Raji (cell line): ENCODE data around the gene CNRIP1.

ENCODE experiments used
- POLR2A ChIP-seq: IDR thresholded peaks from 2 replicates; pipeline ENCODE4 v1.6.1; 2011; ENCODE audit warnings: low read depth, low read length, control low read depth; ENCODE audit not compliant: insufficient read depth

CNRIP1 gene

DNA sequence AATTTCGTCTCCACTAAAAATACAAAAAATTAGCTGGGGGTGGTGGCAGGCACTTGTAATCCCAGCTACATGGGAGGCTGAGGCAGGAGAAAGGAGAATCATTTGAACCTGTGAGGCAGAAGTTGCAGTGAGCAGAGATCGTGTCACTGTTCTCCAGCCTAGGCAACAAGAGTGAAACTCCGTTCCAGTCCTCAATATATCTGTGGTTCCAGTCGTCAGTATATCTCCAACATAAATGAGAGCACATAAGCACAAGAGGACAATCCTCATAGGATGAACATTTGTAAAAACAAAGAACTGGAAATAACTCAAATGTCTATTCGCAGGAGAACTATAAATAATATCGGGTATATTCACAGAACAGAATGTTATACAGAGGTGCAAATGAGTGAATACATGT, 32.2 kb upstream of the CNRIP1 start:
- TF ChIP-seq POLR2A, result no peak

DNA sequence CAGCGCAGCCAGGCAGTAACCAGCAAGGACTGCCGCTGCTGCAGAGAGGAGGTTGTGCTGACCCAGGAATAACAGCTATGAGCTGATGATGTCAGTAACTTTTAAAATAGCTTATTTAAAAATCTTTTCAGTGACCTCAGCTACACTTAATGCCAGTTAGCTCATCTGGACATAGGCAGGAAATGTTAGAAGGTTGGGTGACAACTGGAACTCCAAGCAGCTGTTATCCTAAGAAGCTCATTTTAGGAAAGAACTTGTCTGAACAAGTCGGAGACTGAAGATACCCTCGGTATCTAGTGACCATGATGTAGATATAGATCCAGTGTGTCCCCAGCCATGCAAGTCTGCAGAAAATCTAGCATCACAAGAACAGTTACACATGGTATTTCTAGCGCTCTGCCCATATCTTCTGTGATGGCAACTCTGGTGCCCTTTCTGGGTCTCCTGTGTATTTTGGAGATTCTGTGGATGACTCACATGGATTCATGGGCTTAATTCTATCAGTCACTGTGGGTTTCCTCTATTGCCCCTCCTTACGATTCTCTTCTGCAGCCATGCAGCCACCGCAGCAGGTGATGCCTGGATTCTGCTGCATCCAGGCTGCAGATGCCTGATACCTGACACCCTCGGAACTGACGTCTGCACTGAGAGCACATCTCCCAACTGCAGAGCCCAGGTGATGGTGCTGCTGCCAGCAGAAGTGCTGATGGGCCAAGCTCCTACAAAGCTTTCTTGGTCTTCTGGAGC, 25.6 kb upstream of the CNRIP1 start:
- no peak for TF ChIP-seq POLR2A

DNA sequence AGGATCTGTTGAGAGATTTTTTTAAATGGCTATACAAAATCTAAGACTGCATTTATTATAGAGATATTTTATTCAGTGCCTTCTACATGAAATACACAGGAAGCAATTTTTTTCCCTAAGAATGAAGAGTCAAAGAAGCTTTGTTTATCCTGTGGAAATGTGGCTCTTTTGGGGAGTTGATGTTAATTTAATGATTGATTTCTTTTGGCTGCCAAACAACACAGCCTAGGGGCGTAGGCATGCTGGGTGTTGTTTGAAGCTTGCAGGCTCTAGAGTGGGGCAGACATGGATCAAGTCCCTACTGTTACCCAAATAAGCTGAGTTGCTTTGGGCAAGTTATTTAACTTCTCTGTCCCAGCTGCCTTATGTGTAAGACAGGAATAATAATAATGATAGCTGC, 24.3 kb upstream of the CNRIP1 start:
- TF ChIP-seq POLR2A, result no peak

DNA sequence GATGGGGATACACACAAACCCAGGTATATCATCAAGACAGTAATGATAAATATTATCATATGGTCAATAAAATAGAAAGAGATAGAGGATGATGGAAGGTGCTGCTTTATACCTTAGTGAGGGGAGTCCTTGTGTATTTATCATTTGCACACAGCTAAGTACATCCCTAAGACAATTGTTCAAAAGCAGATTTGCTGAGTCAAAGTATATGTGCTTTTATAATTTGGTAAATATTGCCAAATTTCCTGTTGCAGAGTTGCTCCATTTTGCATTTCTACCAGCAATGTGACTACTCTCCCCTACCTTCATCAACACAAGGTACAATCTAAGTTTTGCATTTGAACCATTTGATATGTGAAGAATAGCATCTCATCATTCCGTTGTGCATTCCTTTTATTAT, 22.7 kb upstream of the CNRIP1 start:
- TF ChIP-seq POLR2A, result no peak

DNA sequence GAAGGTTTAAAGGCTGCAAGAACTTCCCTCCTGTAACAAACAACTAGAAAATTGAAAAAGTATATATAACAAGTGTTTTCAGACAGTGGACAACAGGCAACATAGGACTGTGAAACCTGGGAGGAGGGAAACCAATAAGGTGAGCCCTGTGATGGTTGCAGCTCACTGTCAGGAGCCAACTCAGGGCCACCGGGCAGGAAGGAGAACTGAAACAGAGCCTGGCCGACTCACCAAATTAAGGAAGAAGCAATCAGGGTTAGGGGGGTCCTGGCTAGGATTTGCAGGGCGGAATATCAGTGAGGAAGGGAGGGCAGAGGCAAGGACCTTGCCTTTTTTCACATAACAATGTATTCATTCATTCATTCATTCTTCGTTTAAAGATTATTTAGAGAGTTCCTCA, 21.8 kb upstream of the CNRIP1 start:
- TF ChIP-seq POLR2A, result no peak

DNA sequence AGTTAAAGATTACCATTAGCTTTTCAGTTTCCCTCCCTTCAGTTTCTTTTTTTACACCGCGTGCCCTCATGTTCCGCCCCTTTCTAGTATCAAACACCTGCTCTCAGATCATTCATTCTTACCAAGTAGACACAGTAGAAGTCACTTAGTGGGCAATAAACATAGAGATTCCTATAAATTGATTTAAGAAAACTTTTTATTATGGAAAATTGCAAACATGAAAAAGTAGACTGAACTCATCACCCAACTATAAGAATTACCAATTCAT, 21.2 kb upstream of the CNRIP1 start:
- TF ChIP-seq POLR2A, result no peak

DNA sequence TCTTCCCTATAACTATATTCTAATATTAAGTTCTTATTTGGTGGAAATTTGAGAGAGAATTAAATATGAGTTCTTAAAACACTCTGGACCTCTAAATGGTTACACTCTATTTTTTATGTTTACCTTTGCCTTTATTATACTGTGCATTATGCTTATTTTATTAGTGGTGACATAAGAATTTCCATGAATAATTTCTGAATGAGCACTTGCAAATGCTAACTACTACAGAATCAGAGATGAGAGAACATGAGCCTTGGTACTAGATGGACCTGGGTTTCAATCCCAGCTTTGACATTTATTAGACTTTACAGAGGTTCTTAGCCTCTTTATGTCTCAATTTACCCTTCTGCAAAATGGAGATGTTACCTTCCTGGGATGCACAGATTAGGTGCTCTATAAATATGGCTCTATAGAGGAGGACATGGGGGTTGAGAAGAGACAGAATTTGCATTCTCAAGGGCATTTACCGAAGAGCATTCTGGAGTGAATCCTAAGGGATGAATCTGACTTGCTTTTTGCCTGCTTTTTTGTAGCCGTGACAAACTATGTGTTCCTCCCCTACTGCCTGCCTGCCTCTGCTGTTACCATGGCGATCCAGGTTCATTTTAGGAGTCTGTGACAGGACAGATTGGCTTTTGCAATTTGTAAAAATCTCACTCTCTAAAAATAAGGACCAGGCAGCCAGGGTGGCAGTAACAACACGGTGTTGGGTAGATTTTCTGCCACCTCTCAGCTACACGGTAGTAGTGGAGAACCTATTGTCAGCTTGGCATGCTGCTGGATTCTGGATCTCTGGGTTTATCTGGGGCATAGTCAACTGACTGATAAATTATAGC, 20.7 kb upstream of the CNRIP1 start:
- TF ChIP-seq POLR2A, result no peak

DNA sequence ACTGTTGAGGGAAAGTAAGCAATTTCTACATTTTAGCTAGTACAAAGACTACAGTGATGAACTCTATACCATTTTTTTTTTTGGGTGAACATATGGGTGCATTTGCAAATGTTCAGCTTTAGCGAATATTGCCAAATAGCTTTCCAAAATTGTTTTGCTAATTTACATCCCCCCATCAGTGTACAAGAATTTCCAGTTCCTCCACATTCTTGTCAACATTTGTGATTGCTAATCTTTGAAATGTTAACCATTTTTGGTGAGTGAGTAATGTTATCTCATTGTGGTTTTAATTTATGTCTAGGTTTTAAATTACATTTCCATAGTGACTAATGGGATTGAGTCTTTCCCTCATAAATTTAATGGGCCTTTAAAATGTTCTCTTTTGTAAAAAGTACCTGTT, 16.4 kb upstream of the CNRIP1 start:
- TF ChIP-seq POLR2A, result no peak

DNA sequence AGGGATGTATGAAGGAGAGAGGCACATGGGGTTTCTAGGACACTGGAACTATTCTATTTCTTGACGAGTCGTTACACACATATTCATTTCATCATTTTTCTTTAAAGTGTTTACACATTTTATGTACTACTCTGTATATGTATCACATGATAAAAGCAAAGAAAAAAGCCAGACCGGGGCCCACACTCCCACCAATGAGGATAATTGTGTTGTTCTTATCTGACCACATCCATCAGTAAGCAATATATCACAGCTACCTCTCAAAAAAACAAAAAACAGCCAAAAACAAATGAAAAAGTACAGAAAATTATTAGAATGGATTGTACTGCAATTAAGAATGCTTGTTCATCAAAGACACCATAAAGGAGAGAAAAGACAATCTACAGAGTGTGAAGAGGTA, 14.2 kb upstream of the CNRIP1 start:
- TF ChIP-seq POLR2A, result no peak

DNA sequence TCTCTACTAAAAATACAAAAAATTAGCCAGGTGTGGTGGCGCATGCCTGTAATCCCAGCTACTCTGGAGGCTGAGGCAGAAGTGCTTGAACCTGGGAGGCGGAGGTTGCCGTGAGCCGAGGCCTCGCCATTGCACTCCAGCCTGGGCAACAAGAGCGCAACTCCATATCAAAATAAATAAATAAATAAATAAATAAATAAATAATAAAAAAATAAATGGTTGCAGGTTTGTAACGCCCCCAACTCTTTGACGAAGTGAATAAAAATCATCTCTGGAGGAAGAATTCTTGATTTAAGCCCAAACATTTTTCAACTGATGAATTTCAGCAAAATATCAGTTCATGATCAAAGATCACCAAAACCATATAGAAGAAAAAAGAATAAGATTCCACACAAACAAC, 13.3 kb upstream of the CNRIP1 start:
- no peak for TF ChIP-seq POLR2A

DNA sequence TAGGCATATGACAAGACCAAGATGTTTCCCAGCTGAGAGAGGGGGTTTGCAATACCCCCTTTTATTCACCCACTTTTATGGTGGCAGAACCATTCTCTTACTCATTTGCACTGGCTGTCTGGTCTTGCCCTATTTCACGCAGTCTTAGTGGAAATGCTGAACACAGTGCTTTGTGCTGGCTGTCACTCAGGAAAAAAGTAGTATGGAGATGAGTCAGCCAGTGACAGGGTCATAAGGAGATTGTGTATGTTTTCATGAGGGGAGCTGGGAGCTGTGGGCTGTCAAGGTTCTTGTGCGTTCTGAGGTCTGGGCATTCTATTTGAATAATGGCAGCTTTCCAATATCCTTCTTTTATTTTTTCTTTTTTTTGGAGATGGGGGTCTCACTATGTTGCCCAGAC, 10.9 kb upstream of the CNRIP1 start:
- TF ChIP-seq POLR2A, result no peak

DNA sequence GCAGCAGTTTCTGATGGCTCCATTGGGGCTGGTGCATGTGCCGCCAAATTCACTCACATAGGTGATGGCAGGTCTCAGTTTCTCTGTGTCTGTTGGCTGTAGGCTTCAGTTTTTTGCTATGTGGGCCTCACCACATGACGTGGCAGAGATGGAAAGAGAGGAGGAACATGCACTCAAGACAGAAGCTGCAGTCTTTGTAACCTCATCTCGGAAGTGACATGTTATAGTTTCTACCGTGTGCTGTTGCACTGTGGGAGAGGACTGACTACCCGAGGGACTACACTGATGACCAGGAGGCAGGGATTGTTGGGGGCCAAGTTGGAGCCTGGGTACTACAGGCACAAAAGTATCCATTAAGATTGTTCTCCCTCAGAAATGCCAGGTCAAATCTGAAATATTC, 9.2 kb upstream of the CNRIP1 start:
- TF ChIP-seq POLR2A, result no peak

DNA sequence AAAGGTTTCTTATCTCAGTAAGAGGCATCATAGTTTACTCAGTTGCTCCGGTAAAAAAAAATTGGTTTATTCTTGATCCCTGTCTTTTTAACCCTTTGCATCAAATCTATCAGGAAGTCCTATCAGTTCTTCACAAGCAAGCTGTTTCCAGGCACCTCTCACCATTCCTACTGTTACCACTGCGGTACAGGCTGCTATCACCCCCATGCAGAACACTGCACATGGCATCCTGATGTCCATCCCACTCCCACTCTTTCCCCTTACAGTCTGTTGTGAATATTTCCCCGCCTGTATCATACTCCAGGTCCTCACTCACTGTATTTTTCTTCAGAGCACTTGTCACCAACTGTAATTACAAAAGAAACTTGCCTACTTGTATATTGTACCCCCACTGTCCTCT, 5.3 kb upstream of the CNRIP1 start:
- TF ChIP-seq POLR2A, result no peak

DNA sequence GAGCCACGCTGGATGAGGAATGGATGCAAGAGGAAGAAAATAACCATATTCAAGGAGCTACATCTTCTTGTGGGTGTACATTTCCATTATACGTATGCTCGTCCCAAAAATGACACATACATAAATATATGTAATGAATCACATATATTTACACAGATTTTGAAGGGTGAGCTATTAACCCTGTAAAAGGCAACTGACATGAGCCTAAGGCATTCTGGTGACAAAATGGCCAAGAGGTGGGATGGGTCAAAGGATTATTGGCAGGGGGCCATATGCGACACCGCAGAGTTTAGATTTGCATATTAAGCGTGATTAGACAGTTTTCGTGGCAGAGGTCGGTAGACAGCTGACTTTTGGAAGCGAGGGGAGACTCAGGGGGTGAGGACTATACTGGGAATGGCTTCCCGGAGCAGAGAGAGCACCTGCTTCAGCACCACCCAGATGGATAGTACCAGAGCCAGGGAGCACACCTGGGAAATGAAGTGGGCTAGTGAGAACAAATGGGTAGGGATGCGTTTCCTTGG, 431 bp upstream of the CNRIP1 start:
- no peak for TF ChIP-seq POLR2A

DNA sequence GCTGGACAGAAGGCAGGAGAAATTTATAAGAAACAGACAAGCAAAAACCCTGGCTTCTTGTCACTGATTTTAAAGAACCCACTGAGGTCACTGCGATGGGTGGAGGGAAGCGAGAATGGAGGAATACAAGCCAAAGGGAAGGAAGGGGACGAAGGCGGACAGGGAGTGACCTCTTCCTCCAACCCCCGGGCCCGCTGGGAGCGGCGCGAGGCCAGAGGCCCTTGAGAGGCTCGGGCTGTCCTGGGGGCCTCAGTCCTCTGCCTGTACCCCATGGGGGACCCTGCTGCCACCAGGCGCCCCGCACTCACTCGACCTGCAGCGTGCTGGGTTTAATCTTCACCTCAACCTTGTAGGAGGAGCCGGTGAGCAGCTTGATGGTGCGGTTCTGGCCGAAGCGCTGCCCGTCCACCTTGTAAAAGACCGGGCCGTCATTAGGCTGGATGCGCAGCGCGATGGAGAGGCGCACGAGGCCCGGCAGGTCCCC, 793 bp downstream of the CNRIP1 start:
- no peak for TF ChIP-seq POLR2A
